Body of pancreas (tissue), 4 donors: ENCODE results near the gene LRRC15.

Source experiments
- POLR2A ChIP-seq, 3 donors: fragments of 450-650 bp; IDR thresholded peaks; one replicate each; pipeline ENCODE4 v1.6.1; 2016; ENCODE audit warnings: antibody characterized with exemption in 3 of 3, mild to moderate bottlenecking in 2 of 3
- TF ChIP-seq, protein P1 (sequence below), 7 experiments: fragments of 450-650 bp in 4 of 7; fragments of 200-600 bp in 3 of 7; sonication (generic) in 3 of 7; IDR thresholded peaks; one replicate each; pipeline ENCODE4 v1.5.1; 2016 to 2019; ENCODE audit warnings: antibody characterized with exemption in 7 of 7

DNA sequence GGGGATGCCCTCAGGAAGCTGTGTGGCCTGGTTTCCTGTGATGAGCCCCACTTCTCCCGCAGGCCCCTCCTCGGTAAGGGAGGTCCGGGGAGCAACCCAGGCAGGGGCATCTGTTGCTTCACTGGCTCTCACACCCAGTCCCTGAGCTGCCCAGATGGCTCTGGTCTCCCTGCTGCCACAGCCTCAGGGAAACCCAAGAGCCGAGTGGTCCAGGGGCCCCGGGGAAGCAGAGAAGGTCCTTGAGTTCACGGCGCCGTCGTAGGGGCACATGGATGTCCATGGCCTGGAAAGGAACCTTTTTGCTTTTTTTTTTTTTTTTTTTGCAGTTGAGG lies 13.3 kb upstream of the LRRC15 start:
- TF ChIP-seq, protein P1, sequence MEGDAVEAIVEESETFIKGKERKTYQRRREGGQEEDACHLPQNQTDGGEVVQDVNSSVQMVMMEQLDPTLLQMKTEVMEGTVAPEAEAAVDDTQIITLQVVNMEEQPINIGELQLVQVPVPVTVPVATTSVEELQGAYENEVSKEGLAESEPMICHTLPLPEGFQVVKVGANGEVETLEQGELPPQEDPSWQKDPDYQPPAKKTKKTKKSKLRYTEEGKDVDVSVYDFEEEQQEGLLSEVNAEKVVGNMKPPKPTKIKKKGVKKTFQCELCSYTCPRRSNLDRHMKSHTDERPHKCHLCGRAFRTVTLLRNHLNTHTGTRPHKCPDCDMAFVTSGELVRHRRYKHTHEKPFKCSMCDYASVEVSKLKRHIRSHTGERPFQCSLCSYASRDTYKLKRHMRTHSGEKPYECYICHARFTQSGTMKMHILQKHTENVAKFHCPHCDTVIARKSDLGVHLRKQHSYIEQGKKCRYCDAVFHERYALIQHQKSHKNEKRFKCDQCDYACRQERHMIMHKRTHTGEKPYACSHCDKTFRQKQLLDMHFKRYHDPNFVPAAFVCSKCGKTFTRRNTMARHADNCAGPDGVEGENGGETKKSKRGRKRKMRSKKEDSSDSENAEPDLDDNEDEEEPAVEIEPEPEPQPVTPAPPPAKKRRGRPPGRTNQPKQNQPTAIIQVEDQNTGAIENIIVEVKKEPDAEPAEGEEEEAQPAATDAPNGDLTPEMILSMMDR (IDR thresholded peaks at IDR 0.05), result no peak
- TF ChIP-seq POLR2A (IDR thresholded peaks at IDR 0.05), result no peak
